ENCODE measurements around the gene ABCC12. TPM values are rescaled to one million over a fixed set of nuclear protein-coding genes. Genes with fewer than 3 reads are reported as not detected.
A peak's percentile ranks its signal among the peaks of the same experiment; 100 is the strongest.

The ABCC12 gene
- total and polyA plus RNA-seq, 4 donors: not detected

- Histone ChIP-seq H3K27me3 (ENCODE audit: control insufficient read depth in 3 of 3, insufficient read depth in 3 of 3, low read length in 2 of 3) (no peaks in the 10 kb centered on the region), H3K4me3 (no peak overlapping the region), H3K36me3 (ENCODE audit: control insufficient read depth in 4 of 4, insufficient read depth in 4 of 4, low read length in 4 of 4) (no peaks in the 10 kb centered on the region), H3K9me3 (ENCODE audit: control insufficient read depth in 4 of 4, insufficient read depth in 3 of 4, low read length in 3 of 4) (no peaks in the 10 kb centered on the region), H3K9ac (ENCODE audit: insufficient read depth in 1 of 2, low read length in 2 of 2) (no peak overlapping the region), H3K27ac (ENCODE audit: low read depth in 1 of 2, low read length in 1 of 2) (peak overlapping the region; percentile 47 to 53), H3K4me1 (ENCODE audit: control insufficient read depth in 5 of 5, insufficient read depth in 5 of 5, low read length in 5 of 5) (peaks cover 0 to 5% (median 4%) of the 10 kb centered on the region in 5 donors)
- DNase-seq (peak; percentile 55 to 86 (median 60)), ATAC-seq (ENCODE audit: insufficient read depth, low FRiP score) (peak; percentile 67)
- 58 to 64% methylated on average over 13 of the region's 13 CpGs for WGBS, 2 donors
- TF ChIP-seq CTCF (IDR thresholded peaks at IDR 0.05; ENCODE audit: control extremely low read depth, extremely low read depth): no peak
Observed at GRCh38 chr16:48126801-48127644, 28.8 kb downstream of the ABCC12 start.

- Histone ChIP-seq H3K9ac (ENCODE audit: insufficient read depth in 1 of 2, low read length in 2 of 2) (no peak overlapping the region), H3K27me3 (ENCODE audit: control insufficient read depth in 3 of 3, insufficient read depth in 3 of 3, low read length in 2 of 3) (no peaks in the 10 kb centered on the region), H3K4me3 (no peak overlapping the region), H3K27ac (ENCODE audit: low read depth in 1 of 2, low read length in 1 of 2) (peak overlapping the region; percentile 16 to 46), H3K9me3 (ENCODE audit: control insufficient read depth in 4 of 4, insufficient read depth in 3 of 4, low read length in 3 of 4) (no peaks in the 10 kb centered on the region), H3K36me3 (ENCODE audit: control insufficient read depth in 4 of 4, insufficient read depth in 4 of 4, low read length in 4 of 4) (no peaks in the 10 kb centered on the region), H3K4me1 (ENCODE audit: control insufficient read depth in 5 of 5, insufficient read depth in 5 of 5, low read length in 5 of 5) (peaks cover 0 to 5% (median 4%) of the 10 kb centered on the region in 5 donors)
- DNase-seq: no peak
- TF ChIP-seq CTCF (IDR thresholded peaks at IDR 0.05; ENCODE audit: control extremely low read depth, extremely low read depth): no peak
- ATAC-seq (ENCODE audit: insufficient read depth, low FRiP score): no peak
- 82 to 84% methylated on average over 5 of the region's 5 CpGs for WGBS, 2 donors
Observed at GRCh38 chr16:48125888-48126287, 29.9 kb downstream of the ABCC12 start.

- Histone ChIP-seq H3K9ac (ENCODE audit: insufficient read depth in 1 of 2, low read length in 2 of 2) (no peak overlapping the region), H3K27me3 (ENCODE audit: control insufficient read depth in 3 of 3, insufficient read depth in 3 of 3, low read length in 2 of 3) (no peaks in the 10 kb centered on the region), H3K4me1 (ENCODE audit: control insufficient read depth in 5 of 5, insufficient read depth in 5 of 5, low read length in 5 of 5) (peaks cover 0 to 5% (median 4%) of the 10 kb centered on the region in 5 donors), H3K4me3 (no peak overlapping the region), H3K36me3 (ENCODE audit: control insufficient read depth in 4 of 4, insufficient read depth in 4 of 4, low read length in 4 of 4) (no peaks in the 10 kb centered on the region), H3K9me3 (ENCODE audit: control insufficient read depth in 4 of 4, insufficient read depth in 3 of 4, low read length in 3 of 4) (no peaks in the 10 kb centered on the region), H3K27ac (ENCODE audit: low read depth in 1 of 2, low read length in 1 of 2) (no peak overlapping the region)
- 84 to 93% methylated on average over 2 of the region's 2 CpGs for WGBS, 2 donors
- no peak for TF ChIP-seq CTCF (IDR thresholded peaks at IDR 0.05; ENCODE audit: control extremely low read depth, extremely low read depth)
- ATAC-seq (ENCODE audit: insufficient read depth, low FRiP score): no peak
- no peak for DNase-seq
Observed at GRCh38 chr16:48124266-48124665, 31.5 kb downstream of the ABCC12 start.

Measured in lung (tissue), 12 donors.